Activated CD4-positive, CD25-positive, alpha-beta regulatory T cell treated with anti-CD3 and anti-CD28 coated beads, Interleukin-2, amount 50 U/mL, for 16 hours (primary cell): ENCODE data around the gene FAM13A.
"Not testable (repeated sequence)": the region's sequence is repeated elsewhere in the genome, so short reads cannot be mapped to it uniquely, and the experiment has no call there.

Experiments
- DNase-seq: peaks from one replicate; pipeline ENCODE4 v3.0.0-alpha.2; 2020; ENCODE audit warnings: low read depth, low spot score

FAM13A gene

GRCh38 chr4:89056953-89057398 is at the start of gene FAM13A:
TSS of gene FAM13A (minus strand) at chr4:89057185. CDS start at chr4:89056964, 221 bp downstream.
- DNase-seq, result no peak

DNA sequence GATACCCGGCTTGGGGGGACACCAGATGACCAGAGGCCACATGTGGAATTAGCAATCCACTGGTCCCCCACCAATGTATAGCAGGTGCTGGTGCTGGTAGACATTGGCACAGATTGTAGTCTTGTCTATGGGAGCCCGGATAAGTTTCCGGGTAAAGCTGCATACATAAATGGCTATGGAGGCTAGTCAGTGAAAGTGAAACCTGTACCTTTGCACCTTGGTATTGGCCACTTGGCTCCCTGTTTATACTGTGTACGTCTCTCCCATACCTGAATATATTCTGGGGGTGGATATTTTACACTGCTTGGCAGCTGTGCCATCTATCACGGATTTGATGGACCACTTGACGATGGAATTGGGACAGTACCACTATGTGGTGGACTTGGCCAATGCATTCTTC is 48.7 kb upstream of the FAM13A start:
- DNase-seq, result no peak

DNA sequence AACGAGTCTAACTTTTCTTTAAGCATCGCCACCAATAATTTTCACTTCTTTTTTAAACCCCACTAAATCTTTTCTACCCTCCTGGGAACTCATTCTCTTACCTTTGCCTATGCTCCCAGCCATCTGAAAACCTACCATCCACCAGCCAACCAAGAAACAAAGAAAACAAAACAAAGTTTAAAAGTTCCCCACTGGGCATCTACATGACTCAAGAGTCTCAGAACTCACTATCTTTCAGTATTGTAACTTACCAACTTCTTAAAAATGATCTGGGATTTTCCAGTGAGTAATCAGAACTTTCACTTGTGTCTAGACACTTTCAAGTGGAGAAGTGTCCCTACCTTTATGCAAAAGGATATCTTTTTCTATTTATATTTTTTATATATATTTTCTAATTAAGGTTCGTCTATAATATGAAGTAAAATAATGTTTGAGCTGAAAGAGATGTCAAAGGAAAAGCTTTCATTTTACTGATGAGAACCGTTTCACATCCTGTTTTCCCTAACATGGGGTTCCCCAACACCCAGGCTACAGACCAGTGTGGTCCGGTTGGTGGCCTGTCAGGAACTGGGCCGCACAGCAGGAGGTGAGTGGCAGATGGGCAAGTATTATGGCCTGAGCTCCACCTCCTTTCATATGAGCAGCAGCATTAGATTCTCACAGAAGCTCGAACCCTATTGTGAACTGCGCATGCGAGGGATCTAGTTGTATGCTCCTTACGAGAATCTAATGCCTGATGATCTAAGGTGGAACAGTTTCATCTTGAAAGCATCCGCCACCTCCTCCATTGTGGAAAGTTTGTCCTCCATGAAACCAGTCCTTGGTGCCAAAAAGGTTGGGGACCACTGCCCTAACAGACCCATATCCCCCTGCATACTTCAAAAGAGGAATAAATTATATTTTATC is 44.5 kb upstream of the FAM13A start:
- no peak for DNase-seq

DNA sequence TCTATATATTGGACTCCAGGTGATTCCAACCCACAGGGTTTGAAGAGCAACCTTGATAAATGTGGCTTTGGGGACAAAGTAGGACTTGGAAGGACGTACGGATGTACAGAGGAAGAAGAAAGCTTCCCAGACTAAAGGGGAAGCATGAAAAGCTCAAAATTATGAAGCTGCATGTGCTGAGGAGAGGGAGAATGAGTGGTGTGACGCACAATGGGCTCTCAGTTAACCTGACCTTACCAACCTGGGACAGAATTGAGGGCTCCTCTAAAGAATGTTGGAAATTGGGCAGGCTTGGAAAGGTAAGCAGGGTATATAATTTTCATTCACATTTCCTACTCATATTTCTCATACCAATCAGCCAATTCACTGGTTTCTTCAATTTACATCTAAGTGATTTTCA is 43.9 kb upstream of the FAM13A start:
- no peak for DNase-seq

GRCh38 chr4:89099471-89099870 is 42.5 kb upstream of the FAM13A start:
- DNase-seq, result no peak

GRCh38 chr4:89099034-89099433 is 42.0 kb upstream of the FAM13A start:
- DNase-seq, result no peak

GRCh38 chr4:89078300-89078699 is 21.3 kb upstream of the FAM13A start:
- DNase-seq, result no peak

- no peak for DNase-seq
Measured at GRCh38 chr4:89077761-89078160, 20.8 kb upstream of the FAM13A start.

GRCh38 chr4:89072921-89073320 is 15.9 kb upstream of the FAM13A start:
- no peak for DNase-seq

- DNase-seq, result no peak
Measured at GRCh38 chr4:89071311-89071710, 14.3 kb upstream of the FAM13A start.

- no peak for DNase-seq
Measured at GRCh38 chr4:89070041-89070440, 13.1 kb upstream of the FAM13A start.

DNA sequence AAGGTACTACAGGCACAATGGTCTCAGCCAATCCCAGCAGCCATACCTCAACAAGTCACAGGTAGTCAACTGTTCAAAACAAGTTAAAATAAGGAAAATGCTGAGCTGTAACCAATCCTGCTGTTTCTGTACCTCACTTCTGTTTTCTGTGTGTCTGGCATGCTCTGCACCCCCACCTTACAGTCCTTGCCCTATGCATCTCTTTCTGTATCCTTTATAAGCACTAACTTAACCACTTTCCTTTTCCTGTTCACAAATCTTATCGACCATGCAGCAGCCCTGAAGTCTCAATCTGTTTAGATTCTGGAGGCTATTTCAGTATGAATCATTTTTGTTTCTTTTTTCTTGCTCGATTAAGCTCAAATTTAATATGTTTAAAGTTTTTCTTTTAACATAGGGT is 12.5 kb upstream of the FAM13A start:
- DNase-seq, result no peak

DNA sequence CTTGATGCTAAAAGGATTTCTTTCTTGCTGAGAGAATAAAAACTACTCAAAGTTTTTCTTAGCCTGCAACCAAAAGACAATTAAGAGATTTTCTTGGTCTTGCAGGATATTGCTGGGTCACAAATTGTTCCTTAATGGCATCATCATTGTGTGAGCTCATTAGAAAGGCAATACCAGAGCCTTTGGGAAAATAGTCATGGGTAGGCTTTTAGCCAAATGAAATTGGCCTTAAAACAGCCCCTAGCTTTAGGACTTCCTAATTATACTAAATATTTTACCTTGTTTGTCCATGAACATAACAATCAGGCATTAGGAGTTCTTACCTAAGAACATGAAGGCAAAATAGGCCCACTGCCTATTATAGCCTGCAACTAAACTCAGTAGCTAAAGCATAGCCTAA is 10.4 kb upstream of the FAM13A start:
- no peak for DNase-seq

GRCh38 chr4:89064848-89065247 is 7.9 kb upstream of the FAM13A start:
- no peak for DNase-seq

DNA sequence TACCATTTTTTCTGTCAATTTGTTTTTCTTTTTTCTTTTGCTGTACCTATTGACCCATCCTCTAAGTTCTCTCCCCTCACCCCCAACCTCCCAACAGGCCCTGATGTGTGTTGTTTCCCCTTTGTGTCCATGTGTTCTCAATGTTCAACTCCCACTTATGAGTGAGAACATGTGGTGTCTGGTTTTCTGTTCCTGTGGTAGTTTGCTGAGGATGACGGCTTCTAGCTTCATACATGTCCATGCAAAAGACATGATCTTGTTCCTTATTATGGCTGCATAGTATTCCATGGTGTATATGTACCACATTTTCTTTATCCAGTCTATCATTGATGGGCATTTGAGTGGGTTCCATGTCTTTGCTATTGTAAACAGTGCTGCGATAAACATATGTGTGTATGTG is 859 bp upstream of the FAM13A start:
- DNase-seq, result not testable (repeated sequence)

GRCh38 chr4:89056292-89056952 is 563 bp downstream of the FAM13A start:
- no peak for DNase-seq

DNA sequence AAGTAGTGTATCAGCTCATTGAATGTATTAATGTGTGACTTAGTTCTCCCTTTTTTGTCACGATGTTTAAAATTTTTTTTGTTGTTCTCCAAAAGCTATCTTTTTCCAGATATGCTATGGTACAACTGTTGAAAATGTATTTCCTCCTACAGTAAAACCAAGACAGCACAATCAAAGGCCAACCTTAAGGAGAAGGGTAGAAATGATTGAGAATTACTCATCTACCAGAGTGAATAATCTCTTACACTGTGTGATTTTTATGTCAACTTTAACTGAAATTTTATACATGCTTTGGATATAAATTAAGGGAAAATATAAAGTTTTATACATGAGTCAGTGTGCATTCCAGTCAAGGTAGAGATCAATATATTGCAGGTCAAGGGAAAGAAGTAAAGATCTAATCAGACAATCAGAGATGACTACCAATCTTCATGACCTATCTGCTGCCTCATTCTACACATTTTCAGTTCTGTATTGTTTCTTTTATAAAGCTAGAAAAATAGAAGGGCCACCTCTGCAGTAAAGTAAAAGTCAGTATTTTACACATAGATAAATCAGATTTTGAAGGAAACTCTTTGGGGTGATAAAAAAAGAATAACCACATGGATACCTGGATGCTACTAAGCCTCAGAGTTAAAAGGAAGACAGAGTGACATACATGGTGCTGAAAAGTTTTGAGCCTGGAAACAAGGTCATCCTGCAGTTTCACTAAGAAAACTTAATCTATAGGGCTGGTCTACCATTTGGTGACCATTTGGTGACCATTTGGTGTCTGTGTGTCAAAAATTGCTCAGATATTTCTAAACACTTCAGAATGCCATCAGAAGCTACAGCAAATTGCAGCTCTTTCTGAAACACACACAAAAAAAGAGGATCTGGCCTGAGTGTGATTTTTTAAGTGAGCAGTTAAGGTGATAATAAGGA is 1.6 kb downstream of the FAM13A start:
- no peak for DNase-seq

- DNase-seq, result no peak
Measured at GRCh38 chr4:89054627-89055026, 2.4 kb downstream of the FAM13A start.

DNA sequence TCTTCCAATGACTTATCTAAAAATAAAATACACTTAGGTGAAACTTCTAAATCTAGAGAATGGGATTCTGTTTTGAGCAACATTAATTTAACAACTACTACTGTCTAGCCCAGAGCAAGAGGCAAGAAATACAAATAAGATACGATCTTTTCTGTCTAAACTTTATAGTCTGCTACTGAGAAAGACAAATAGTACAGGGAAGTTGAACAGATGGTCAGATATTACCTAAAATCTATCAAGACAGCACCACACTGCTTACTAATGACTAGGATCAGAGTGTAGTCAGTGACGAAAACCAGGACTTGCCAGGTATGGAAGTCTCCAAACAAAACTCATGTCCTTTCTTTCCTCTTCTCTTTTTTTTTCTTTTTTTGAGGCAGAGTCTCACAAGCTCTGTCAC is 7.1 kb downstream of the FAM13A start:
- no peak for DNase-seq

DNA sequence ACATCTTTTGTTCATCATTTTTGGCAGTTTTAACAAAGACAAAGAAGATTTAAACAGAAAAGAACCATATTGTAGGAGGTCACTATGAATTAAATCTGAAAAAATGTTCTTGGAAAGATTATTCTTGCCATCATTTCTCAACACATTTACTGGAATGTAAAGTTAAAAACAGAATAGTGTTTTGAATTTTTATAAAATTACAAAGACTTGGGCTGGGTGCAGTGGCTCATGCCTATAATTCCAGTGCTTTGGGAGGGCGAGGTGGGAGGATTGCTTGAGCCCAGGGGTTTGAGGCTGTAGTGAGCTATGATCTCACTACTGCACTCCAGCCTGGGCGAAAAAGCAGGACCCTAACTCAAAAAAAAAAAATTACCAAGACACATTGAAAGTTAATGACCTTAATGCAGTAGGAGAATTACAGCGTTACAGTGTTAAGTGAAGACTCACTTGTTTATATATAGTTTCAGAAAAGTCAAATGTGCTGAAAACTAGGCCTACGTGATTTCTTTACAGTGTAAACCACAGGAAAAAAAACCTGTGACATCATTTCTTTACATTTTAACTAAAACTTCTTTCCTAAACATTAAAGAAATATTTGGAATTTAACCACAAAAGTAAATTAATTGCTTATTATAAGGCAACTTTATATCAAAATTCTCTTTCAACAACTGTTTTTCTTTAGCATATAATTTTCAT is 7.9 kb downstream of the FAM13A start:
- DNase-seq, result no peak
